B cell (primary cell): Measurements from ENCODE around the gene SLC44A1. TPM values are rescaled to one million over a fixed set of nuclear protein-coding genes. Genes with fewer than 3 reads are reported as not detected.

Source experiments
- ATAC-seq: fragments of 200-7000 bp; cut with Tn5 transposase; one replicate; pipeline ENCODE4 v1.10.0; 2021; ENCODE audit warnings: low read depth, mild to moderate bottlenecking, moderate number of reproducible peaks, moderate library complexity
- CTCF ChIA-PET: fragments of 350-600 bp; sonication (Branson Sonifier 250); formaldehyde crosslinking; loops from one replicate; lab custom pipeline; 2021; ENCODE audit warnings: antibody characterized with exemption, inconsistent platforms; lab: Charles Lee
- POLR2A ChIA-PET: fragments of 350-600 bp; sonication (Branson Sonifier 250); formaldehyde crosslinking; loops from one replicate; lab custom pipeline; 2021; ENCODE audit warnings: antibody characterized with exemption; lab: Charles Lee
- DNase-seq: peaks from one replicate; pipeline ENCODE4 v3.0.0; 2013
- H2AFZ ChIP-seq: 2 replicates; pipeline ENCODE4 v1.6.1; 2012; ENCODE audit warnings: mild to moderate bottlenecking, low read depth, low read length; ENCODE audit not compliant: insufficient read depth, poor library complexity, severe bottlenecking
- H3K27ac ChIP-seq, 2 donors: 1 replicate in 1 of 2; 2 replicates in 1 of 2; pipeline ENCODE4 v1.5.1; 2012 to 2013; ENCODE audit warnings: low read length in 2 of 2, mild to moderate bottlenecking in 2 of 2, moderate library complexity in 1 of 2
- H3K27me3 ChIP-seq, 4 experiments: fragments of 200-600 bp in 1 of 4; sonication (generic) in 1 of 4; replicated peaks in 1 of 4; 1 replicate in 2 of 4; 2 replicates in 2 of 4; pipeline versions ENCODE4 v1.6.1 to v1.7.0; 2013 to 2016; ENCODE audit warnings: low read length in 3 of 4, mild to moderate bottlenecking in 2 of 4, mixed read lengths in 1 of 4, moderate library complexity in 1 of 4; ENCODE audit not compliant: insufficient read depth in 4 of 4, control insufficient read depth in 3 of 4; ENCODE audit errors: control extremely low read depth in 1 of 4
- H3K36me3 ChIP-seq, 2 experiments: replicated peaks in 1 of 2; 1 replicate in 1 of 2; 2 replicates in 1 of 2; pipeline versions ENCODE4 v1.6.1 to v1.7.1; 2013; ENCODE audit warnings: low read length in 1 of 2; ENCODE audit not compliant: insufficient read depth in 2 of 2, control insufficient read depth in 1 of 2; ENCODE audit errors: control extremely low read depth in 1 of 2, extremely low read depth in 1 of 2
- H3K4me1 ChIP-seq, 2 donors: fragments of 200-600 bp in 1 of 2; sonication (generic) in 1 of 2; 1 replicate in 1 of 2; 2 replicates in 1 of 2; pipeline versions ENCODE4 v1.5.1 to v1.6.1; 2013 to 2017; ENCODE audit warnings: low read length in 2 of 2; ENCODE audit not compliant: control insufficient read depth in 2 of 2, insufficient read depth in 2 of 2
- H3K4me2 ChIP-seq: replicated peaks from 2 replicates; pipeline ENCODE3; 2012; ENCODE audit warnings: mild to moderate bottlenecking, low read depth, low read length; ENCODE audit not compliant: poor library complexity, severe bottlenecking
- H3K4me3 ChIP-seq, 5 experiments: fragments of 200-600 bp in 1 of 5; sonication (generic) in 1 of 5; 1 replicate in 3 of 5; 2 replicates in 2 of 5; pipeline versions ENCODE4 v1.5.1 to v1.7.0; 2011 to 2016; ENCODE audit warnings: low read length in 4 of 5, mild to moderate bottlenecking in 4 of 5, low read depth in 2 of 5, control low read depth in 1 of 5, moderate library complexity in 1 of 5; ENCODE audit not compliant: insufficient read depth in 1 of 5; ENCODE audit errors: control extremely low read depth in 1 of 5, extremely low read depth in 1 of 5
- H3K79me2 ChIP-seq: fragments of 200-600 bp; sonication (generic); one replicate; pipeline ENCODE4 v1.6.0; 2016; ENCODE audit warnings: low read length; ENCODE audit not compliant: control insufficient read depth, insufficient read depth
- H3K9ac ChIP-seq: fragments of 200-600 bp; sonication (generic); 2 replicates; pipeline ENCODE4 v1.6.1; 2017; ENCODE audit warnings: mild to moderate bottlenecking, low read length, moderate library complexity
- H3K9me3 ChIP-seq, 3 donors: one replicate each; pipeline versions ENCODE4 v1.6.1 to v1.7.1; 2013; ENCODE audit warnings: low read length in 2 of 3; ENCODE audit not compliant: control insufficient read depth in 2 of 3, insufficient read depth in 1 of 3; ENCODE audit errors: control extremely low read depth in 1 of 3
- H4K20me1 ChIP-seq: 2 replicates; pipeline ENCODE4 v1.6.0; 2012; ENCODE audit warnings: mild to moderate bottlenecking, low read length; ENCODE audit not compliant: insufficient read depth, control insufficient read depth, poor library complexity, severe bottlenecking
- H3K27ac Mint-ChIP-seq: one replicate; pipeline ENCODE4 v1.8.0; 2021; ENCODE audit warnings: mixed read lengths
- H3K27me3 Mint-ChIP-seq: one replicate; pipeline ENCODE4 v1.8.0; 2021; ENCODE audit warnings: mixed read lengths
- H3K4me1 Mint-ChIP-seq: one replicate; pipeline ENCODE4 v1.8.0; 2021; ENCODE audit warnings: mixed read lengths
- H3K4me3 Mint-ChIP-seq: one replicate; pipeline ENCODE4 v1.8.0; 2021; ENCODE audit warnings: mixed read lengths
- H3K9me3 Mint-ChIP-seq: one replicate; pipeline ENCODE4 v1.8.0; 2022; ENCODE audit warnings: mixed read lengths; ENCODE audit not compliant: insufficient read depth
- EZH2 ChIP-seq: IDR thresholded peaks from 2 replicates; pipeline ENCODE4 v1.6.1; 2012; ENCODE audit warnings: borderline replicate concordance, low read depth, mild to moderate bottlenecking, moderate library complexity, low read length; ENCODE audit not compliant: insufficient read depth, poor library complexity, severe bottlenecking
- whole genome bisulfite sequencing: methylation state at CpG from one replicate; pipeline ENCODE4 v1.1.5; 2013; ENCODE audit warnings: missing lambda C conversion rate; ENCODE audit not compliant: insufficient coverage; 5-methylcytosine and 5-hydroxymethylcytosine counted together
- intact Hi-C: fragments of 100-400 bp; cut with micrococcal nuclease; formaldehyde crosslinking; loops from one replicate; pipeline ENCODE4 v1.10.0; 2022
- polyA plus RNA-seq: library from polyadenylated mRNA; depleted of rRNA; stranded (reverse); fragments of >200 nt; gene quantifications from 2 replicates; pipeline ENCODE4 v1.2.3, GENCODE V29; 2012
- total RNA-seq, 2 donors: library from RNA; stranded (reverse); fragments of 120-200 nt in 1 of 2; gene quantifications; 1 replicate in 1 of 2; 2 replicates in 1 of 2; pipeline versions ENCODE4 v1.2.3 to v1.2.4, GENCODE V29; 2013 to 2022
- TF ChIP-seq, protein P1 (sequence below): fragments of 200-600 bp; IDR thresholded peaks from one replicate; pipeline ENCODE4 v1.8.0; 2022; ENCODE audit warnings: antibody characterized with exemption, mild to moderate bottlenecking

SLC44A1 gene
- total and polyA plus RNA-seq, 2 donors (not counting 1 experiment from before 2014, with no cell fraction given) = 2.2 to 17.7 TPM

DNA sequence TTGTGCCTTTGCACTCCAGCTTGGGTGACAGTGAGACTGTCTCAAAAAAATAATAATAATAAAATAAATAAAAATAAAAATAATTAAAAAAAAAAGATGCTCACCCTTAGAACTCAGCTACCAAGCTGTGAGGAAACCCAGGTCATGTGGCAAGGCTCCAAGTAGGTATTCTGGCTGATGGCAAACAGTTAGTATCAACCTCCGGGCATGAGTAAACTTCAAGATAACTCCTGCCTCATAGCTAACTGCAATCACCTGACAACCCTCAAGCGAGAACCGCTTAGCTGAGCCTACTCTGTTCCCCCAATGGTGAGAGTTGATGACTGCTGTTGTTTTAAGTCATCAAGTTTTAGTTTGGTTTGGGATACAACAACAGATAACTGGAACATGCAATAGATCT is 6.1 kb upstream of the SLC44A1 start:
- no peak for DNase-seq
- no peak for TF ChIP-seq EZH2
- TF ChIP-seq, protein P1, sequence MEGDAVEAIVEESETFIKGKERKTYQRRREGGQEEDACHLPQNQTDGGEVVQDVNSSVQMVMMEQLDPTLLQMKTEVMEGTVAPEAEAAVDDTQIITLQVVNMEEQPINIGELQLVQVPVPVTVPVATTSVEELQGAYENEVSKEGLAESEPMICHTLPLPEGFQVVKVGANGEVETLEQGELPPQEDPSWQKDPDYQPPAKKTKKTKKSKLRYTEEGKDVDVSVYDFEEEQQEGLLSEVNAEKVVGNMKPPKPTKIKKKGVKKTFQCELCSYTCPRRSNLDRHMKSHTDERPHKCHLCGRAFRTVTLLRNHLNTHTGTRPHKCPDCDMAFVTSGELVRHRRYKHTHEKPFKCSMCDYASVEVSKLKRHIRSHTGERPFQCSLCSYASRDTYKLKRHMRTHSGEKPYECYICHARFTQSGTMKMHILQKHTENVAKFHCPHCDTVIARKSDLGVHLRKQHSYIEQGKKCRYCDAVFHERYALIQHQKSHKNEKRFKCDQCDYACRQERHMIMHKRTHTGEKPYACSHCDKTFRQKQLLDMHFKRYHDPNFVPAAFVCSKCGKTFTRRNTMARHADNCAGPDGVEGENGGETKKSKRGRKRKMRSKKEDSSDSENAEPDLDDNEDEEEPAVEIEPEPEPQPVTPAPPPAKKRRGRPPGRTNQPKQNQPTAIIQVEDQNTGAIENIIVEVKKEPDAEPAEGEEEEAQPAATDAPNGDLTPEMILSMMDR = no peak
- no peak for ATAC-seq
- CTCF ChIA-PET = no interaction called here
- Histone ChIP-seq H3K79me2 (no peaks in the 10 kb centered on the region), H3K9ac (no peak overlapping the region), H3K4me1 (no peaks in the 10 kb centered on the region), H3K9me3 (no peaks in the 10 kb centered on the region), H2AFZ (no peak overlapping the region), H3K4me2 (no peak overlapping the region), H3K27me3 (no peaks in the 10 kb centered on the region), H3K4me3 (no peak overlapping the region), H4K20me1 (no peaks in the 10 kb centered on the region), H3K27ac (no peak overlapping the region), H3K36me3 (no peaks in the 10 kb centered on the region)
- no peak overlapping the region for H3K4me3 Mint-ChIP-seq
- no peaks in the 10 kb centered on the region for H3K9me3 Mint-ChIP-seq
- H3K27ac Mint-ChIP-seq = no peak overlapping the region
- WGBS = 100% methylated on average over 1 of the region's 3 CpGs
- intact Hi-C loops = no loop called here
- H3K27me3 Mint-ChIP-seq = peaks cover 11% of the 10 kb centered on the region
- H3K4me1 Mint-ChIP-seq = peaks cover 10% of the 10 kb centered on the region
- POLR2A ChIA-PET = interaction anchor here (0.5 kb wide), 1 partner anchor 23 kb away, joined by 7 read pairs; no protein-coding TSS in a partner anchor

DNA sequence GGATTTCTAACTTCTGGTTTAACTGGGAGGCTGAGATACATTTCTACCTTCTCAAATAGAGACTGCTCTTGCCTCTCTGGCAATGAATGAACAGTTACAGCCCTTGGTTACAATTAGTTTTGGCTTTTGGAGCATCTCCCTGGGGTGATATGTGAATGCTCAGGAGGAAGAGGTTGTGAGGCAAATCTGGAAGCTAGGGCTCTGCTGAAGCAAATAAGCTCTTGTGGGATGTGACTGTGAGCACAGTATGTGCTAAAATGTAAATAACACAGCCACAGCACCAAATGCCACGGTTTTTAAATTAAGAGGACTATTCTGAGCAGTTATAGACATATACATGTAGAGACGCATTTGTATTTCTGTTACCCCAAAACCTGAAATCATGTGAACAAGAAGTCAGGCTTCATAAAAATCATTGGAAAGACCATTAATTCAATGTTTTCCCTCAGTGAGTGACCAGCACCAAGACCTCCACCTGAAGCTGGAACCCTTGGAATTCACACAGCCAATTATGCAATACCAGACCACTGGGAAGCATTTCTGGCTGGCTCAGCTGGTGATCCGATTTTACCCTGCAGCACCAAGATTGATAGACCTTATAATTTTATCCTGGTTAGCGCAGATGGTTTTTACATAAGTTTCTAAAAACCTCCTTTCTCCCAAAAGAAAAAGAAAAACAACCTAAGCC is 3.0 kb upstream of the SLC44A1 start:
- Histone ChIP-seq H3K9me3 (no peaks in the 10 kb centered on the region), H2AFZ (peak overlapping the region; percentile 0), H3K27me3 (no peaks in the 10 kb centered on the region), H3K4me3 (no peak overlapping the region), H3K4me2 (no peak overlapping the region), H3K4me1 (peaks cover 11 to 15% of the 10 kb centered on the region in 2 donors), H3K9ac (no peak overlapping the region), H4K20me1 (no peaks in the 10 kb centered on the region), H3K36me3 (no peaks in the 10 kb centered on the region), H3K27ac (no peak overlapping the region), H3K79me2 (no peaks in the 10 kb centered on the region)
- TF ChIP-seq, protein P1 = no peak
- no peak for TF ChIP-seq EZH2
- no peaks in the 10 kb centered on the region for H3K9me3 Mint-ChIP-seq
- WGBS = 80% methylated on average over 1 of the region's 4 CpGs
- DNase-seq (no peak), ATAC-seq (no peak)
- no peak overlapping the region for H3K27ac Mint-ChIP-seq
- H3K27me3 Mint-ChIP-seq = peaks cover 11% of the 10 kb centered on the region
- CTCF ChIA-PET = no interaction called here
- POLR2A ChIA-PET = no interaction called here
- no peak overlapping the region for H3K4me3 Mint-ChIP-seq
- H3K4me1 Mint-ChIP-seq = peaks cover 28% of the 10 kb centered on the region
- intact Hi-C loops = loop anchor here (5.0 to 10.0 kb wide), 7 partner anchors 113 to 494 kb away; partner anchors contain the start of genes NIPSNAP3A and NIPSNAP3B
